ENCODE measurements around the gene GPC4. TPM values are rescaled to one million over a fixed set of nuclear protein-coding genes. Genes with fewer than 3 reads are reported as not detected.

GPC4 gene
- total and polyA plus RNA-seq, 2 donors (not counting 3 experiments of a cell fraction or from before 2014, with no cell fraction given) = 0.20 TPM; not detected in 1

DNA sequence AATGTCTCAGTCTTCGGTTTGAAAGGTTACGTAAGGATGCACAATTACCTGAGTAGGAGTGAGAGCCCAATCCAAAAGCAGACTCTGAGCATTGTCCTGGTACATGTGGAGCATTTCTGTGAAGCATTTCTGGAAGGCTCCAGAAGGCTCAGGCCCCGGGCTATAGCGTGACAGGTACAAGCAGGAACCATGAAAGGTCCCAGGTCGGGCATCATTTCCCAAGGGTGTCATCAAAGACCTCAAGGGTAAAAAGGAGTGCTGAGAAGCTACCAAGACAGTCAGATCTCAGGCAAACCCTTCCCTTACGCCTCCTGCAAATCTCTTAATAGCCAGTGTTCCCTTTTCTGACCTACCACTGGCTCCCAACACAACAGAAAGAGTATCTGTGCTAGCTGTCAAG, 30.8 kb downstream of the GPC4 start:
- Histone ChIP-seq H3K4me3 (replicated peaks in 1 of 3; ENCODE audit: insufficient read depth in 1 of 3, low read depth in 1 of 3, low read length in 3 of 3) (no peak overlapping the region), H3K36me3 (ENCODE audit: control insufficient read depth in 2 of 2, extremely low read depth in 1 of 2, insufficient read depth in 2 of 2, low read length in 2 of 2) (no peaks in the 10 kb centered on the region), H3K9me3 (replicated peaks; ENCODE audit: control insufficient read depth, insufficient read depth, low read length) (no peaks in the 10 kb centered on the region), H3K27ac (ENCODE audit: insufficient read depth, low read depth, low read length) (no peak overlapping the region), H3K27me3 (ENCODE audit: control insufficient read depth in 2 of 2, insufficient read depth in 2 of 2, low read length in 2 of 2) (no peaks in the 10 kb centered on the region), H3K4me2 (ENCODE audit: insufficient read depth, low read length) (no peak overlapping the region), H2AFZ (ENCODE audit: low read depth, low read length) (no peak overlapping the region), H3K79me2 (ENCODE audit: control insufficient read depth, insufficient read depth, low read length) (no peaks in the 10 kb centered on the region), H3K9ac (replicated peaks; ENCODE audit: extremely low read depth, insufficient read depth, low read length) (no peak overlapping the region), H3K4me1 (ENCODE audit: control insufficient read depth, extremely low read depth, insufficient read depth, low read length) (no peaks in the 10 kb centered on the region), H4K20me1 (replicated peaks; ENCODE audit: control insufficient read depth, extremely low read depth, insufficient read depth, low read length) (no peaks in the 10 kb centered on the region), H3K9me1 (replicated peaks; ENCODE audit: control insufficient read depth, extremely low read depth, insufficient read depth, low read length) (no peaks in the 10 kb centered on the region)
- dilution Hi-C loops (cut with MboI; ENCODE audit: extremely low pct_ligation_motif_present, low sequenced_read_pairs) (no loop called here), intact Hi-C loops (cut with micrococcal nuclease) (no loop called here)
- ChIA-PET CTCF (no interaction called here), POLR2A (no interaction called here)
- no TSS peak for BruUV-seq (replicated peaks)
- FAIRE-seq = no peak
- no peak for DNase-seq (ENCODE audit: low read depth, low spot score)
- TF ChIP-seq FOS (IDR thresholded peaks at IDR 0.05; ENCODE audit: borderline replicate concordance, insufficient read depth, low read length) = no peak
- TF ChIP-seq, protein P1, sequence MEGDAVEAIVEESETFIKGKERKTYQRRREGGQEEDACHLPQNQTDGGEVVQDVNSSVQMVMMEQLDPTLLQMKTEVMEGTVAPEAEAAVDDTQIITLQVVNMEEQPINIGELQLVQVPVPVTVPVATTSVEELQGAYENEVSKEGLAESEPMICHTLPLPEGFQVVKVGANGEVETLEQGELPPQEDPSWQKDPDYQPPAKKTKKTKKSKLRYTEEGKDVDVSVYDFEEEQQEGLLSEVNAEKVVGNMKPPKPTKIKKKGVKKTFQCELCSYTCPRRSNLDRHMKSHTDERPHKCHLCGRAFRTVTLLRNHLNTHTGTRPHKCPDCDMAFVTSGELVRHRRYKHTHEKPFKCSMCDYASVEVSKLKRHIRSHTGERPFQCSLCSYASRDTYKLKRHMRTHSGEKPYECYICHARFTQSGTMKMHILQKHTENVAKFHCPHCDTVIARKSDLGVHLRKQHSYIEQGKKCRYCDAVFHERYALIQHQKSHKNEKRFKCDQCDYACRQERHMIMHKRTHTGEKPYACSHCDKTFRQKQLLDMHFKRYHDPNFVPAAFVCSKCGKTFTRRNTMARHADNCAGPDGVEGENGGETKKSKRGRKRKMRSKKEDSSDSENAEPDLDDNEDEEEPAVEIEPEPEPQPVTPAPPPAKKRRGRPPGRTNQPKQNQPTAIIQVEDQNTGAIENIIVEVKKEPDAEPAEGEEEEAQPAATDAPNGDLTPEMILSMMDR (IDR thresholded peaks at IDR 0.05; ENCODE audit: extremely low read depth in 1 of 2, insufficient read depth in 1 of 2, low read depth in 1 of 2, low read length in 2 of 2) = no peak
- no peak for TF ChIP-seq EZH2 (IDR thresholded peaks at IDR 0.05; ENCODE audit: borderline replicate concordance, low read depth, low read length, severe bottlenecking)
- TF ChIP-seq POLR2AphosphoS5 (IDR thresholded peaks at IDR 0.05; ENCODE audit: insufficient read depth, low read depth, low read length) = no peak
- no peak for TF ChIP-seq MYC (IDR thresholded peaks at IDR 0.05; ENCODE audit: low read depth, low read length)
- TF ChIP-seq, protein P2, sequence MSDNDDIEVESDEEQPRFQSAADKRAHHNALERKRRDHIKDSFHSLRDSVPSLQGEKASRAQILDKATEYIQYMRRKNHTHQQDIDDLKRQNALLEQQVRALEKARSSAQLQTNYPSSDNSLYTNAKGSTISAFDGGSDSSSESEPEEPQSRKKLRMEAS (IDR thresholded peaks at IDR 0.05; ENCODE audit: insufficient read depth, insufficient read length) = no peak
- no peak for TF ChIP-seq JUN (IDR thresholded peaks at IDR 0.05; ENCODE audit: borderline replicate concordance, insufficient read depth, insufficient read length, low read depth)
- TF ChIP-seq POLR2A (IDR thresholded peaks at IDR 0.05; ENCODE audit: low read depth, low read length) = no peak
- no peak for TF ChIP-seq GATA2 (IDR thresholded peaks at IDR 0.05; ENCODE audit: insufficient read depth, insufficient read length, low read depth, low read length)

Data from endothelial cell of umbilical vein (primary cell).